ENCODE data around the gene PSMB7.

Gene PSMB7

DNA sequence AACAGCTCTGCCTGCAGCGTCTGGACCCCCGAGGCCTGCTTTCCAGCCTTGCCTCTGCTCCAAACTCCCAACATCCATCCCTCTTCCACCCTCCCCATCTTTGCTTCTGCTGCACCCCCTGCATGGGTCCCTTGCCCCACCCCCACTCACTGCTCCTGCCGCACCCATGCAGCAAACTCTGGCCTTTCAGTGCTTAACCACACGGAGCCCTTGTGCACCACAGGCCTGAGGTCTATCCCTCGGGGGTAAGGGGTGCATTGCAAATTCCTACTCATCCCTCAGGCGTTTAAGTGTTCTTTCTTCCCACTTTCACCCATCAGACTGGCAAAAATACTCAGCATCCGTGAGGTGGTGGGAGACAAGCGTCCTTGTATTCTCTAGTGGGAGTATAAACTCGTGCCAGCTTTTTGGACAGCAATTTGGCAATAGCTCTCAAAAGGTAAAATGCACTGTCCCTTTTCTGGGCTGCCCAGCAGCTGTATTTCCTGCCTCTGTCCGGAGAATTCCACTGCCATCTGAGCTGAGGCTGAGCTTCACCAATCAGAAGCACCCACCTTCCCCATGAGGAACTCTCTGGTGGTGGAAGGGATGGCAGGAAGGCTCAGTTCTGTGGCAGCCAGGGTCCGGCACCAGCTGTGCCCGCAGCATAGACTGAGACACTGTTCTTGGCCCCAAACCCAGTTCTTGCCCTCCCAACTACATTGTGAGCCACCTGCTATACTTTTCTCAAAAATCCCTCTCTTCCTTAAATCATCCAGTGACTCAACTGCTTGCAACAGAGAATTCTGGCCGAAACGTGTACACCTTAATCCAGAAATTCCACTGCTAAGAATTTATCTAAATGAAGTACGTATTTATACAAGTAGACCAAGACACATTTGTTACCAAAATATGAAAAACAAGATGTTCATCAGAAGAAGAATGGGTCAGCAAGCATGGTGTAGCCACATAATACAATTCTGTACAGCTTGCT, 15.0 kb downstream of the PSMB7 start:
- Mint-ChIP-seq H3K4me1 (peaks cover 38% of the 10 kb centered on the region), H3K36me3 (peaks cover 82% of the 10 kb centered on the region), H3K4me3 (no peak overlapping the region), H3K27ac (peak overlapping the region; percentile 85), H3K9me3 (no peaks in the 10 kb centered on the region)
- ATAC-seq (no peak), DNase-seq (ENCODE audit: low spot score in 2 of 2) (no peak)

GRCh38 chr9:124399323-124399967, 15.8 kb downstream of the PSMB7 start:
- Mint-ChIP-seq H3K9me3 (no peaks in the 10 kb centered on the region), H3K27ac (peak overlapping the region; percentile 85), H3K36me3 (peaks cover 81% of the 10 kb centered on the region), H3K4me1 (peaks cover 46% of the 10 kb centered on the region), H3K4me3 (no peak overlapping the region)
- no peak for ATAC-seq
- DNase-seq (ENCODE audit: low spot score in 2 of 2) = no peak

DNA sequence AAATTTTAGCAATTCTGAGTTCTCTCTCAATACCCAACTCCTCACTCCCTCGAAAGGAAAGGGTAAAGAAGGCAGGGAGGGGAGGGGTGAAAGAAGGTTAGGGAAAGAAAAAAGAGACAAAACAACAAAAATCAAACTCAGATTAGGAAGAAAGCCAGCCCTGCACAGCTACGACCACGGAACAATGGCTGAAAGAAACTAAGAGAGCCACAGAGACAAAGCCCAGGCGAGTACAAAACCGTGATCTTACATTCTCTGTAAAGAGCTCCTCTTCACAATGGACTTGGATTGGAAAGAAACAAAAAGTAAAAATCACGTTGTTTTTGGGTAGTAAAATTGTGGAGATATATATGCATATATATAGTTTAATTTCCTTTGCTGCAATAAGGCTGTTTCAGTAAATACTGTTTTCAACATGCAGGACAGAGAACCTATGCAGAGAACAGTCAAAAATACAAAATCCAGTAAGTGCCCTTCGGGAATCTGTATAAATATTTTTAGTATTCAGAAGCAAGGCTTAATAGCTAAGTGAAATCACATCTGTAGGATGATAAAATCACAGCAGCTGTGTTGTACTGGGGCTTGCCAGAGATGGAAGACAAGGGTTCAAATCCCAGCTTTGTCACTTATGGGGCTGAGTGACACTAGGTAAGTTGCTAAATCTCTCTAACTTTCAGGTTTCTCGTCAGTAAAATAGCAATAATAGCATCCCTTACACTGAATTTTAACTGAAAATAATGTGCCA, 16.9 kb downstream of the PSMB7 start:
- Mint-ChIP-seq H3K4me3 (no peak overlapping the region), H3K9me3 (no peaks in the 10 kb centered on the region), H3K36me3 (peaks cover 81% of the 10 kb centered on the region), H3K4me1 (peaks cover 53% of the 10 kb centered on the region), H3K27ac (no peak overlapping the region)
- no peak for DNase-seq (ENCODE audit: low spot score in 2 of 2)
- no peak for ATAC-seq

GRCh38 chr9:124395826-124396225, 19.4 kb downstream of the PSMB7 start:
- ATAC-seq (no peak), DNase-seq (ENCODE audit: low spot score in 2 of 2) (no peak)
- no peaks in the 10 kb centered on the region for H3K9me3 Mint-ChIP-seq
- peaks cover 69% of the 10 kb centered on the region for H3K36me3 Mint-ChIP-seq
- H3K4me1 Mint-ChIP-seq = peaks cover 66% of the 10 kb centered on the region
- H3K4me3 Mint-ChIP-seq = no peak overlapping the region
- no peak overlapping the region for H3K27ac Mint-ChIP-seq

DNA sequence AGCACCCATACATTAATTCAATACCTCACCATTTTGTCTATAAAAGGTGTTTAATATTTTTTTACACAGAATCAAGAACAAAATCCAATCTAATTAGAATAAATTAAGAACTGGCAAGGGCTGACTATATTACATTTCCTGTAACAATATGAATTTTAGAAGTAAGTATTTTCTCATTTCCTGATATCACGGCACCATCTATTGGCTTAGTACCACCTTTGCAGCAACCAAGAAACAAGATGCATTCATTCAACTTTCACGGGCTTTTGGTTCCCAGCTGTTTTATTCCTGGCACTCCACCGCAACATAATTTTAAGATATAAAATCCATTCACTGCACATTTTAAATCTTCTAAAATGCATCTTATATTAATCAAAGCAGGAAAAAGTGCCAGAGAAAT, 20.6 kb downstream of the PSMB7 start:
- ATAC-seq (peak; percentile 15), DNase-seq (ENCODE audit: low spot score in 2 of 2) (no peak)
- peaks cover 58% of the 10 kb centered on the region for H3K36me3 Mint-ChIP-seq
- no peaks in the 10 kb centered on the region for H3K9me3 Mint-ChIP-seq
- H3K27ac Mint-ChIP-seq = peak overlapping the region; percentile 54
- peaks cover 64% of the 10 kb centered on the region for H3K4me1 Mint-ChIP-seq
- no peak overlapping the region for H3K4me3 Mint-ChIP-seq

- H3K27ac Mint-ChIP-seq = peak overlapping the region; percentile 43
- H3K4me3 Mint-ChIP-seq = no peak overlapping the region
- ATAC-seq = peak; percentile 96
- DNase-seq (ENCODE audit: low spot score in 2 of 2) = no peak
- H3K36me3 Mint-ChIP-seq = peaks cover 53% of the 10 kb centered on the region
- no peaks in the 10 kb centered on the region for H3K9me3 Mint-ChIP-seq
- H3K4me1 Mint-ChIP-seq = peaks cover 64% of the 10 kb centered on the region
Observed at GRCh38 chr9:124394167-124394566, 21.1 kb downstream of the PSMB7 start.

- H3K36me3 Mint-ChIP-seq = peaks cover 46% of the 10 kb centered on the region
- H3K27ac Mint-ChIP-seq = no peak overlapping the region
- ATAC-seq (peak; percentile 68), DNase-seq (ENCODE audit: low spot score in 2 of 2) (no peak)
- no peaks in the 10 kb centered on the region for H3K9me3 Mint-ChIP-seq
- H3K4me3 Mint-ChIP-seq = no peak overlapping the region
- H3K4me1 Mint-ChIP-seq = peaks cover 65% of the 10 kb centered on the region
Observed at GRCh38 chr9:124392871-124393460, 22.3 kb downstream of the PSMB7 start.

GRCh38 chr9:124392254-124392870, 22.9 kb downstream of the PSMB7 start:
- ATAC-seq (no peak), DNase-seq (ENCODE audit: low spot score in 2 of 2) (no peak)
- H3K36me3 Mint-ChIP-seq = peaks cover 43% of the 10 kb centered on the region
- no peaks in the 10 kb centered on the region for H3K9me3 Mint-ChIP-seq
- no peak overlapping the region for H3K4me3 Mint-ChIP-seq
- peaks cover 62% of the 10 kb centered on the region for H3K4me1 Mint-ChIP-seq
- no peak overlapping the region for H3K27ac Mint-ChIP-seq

GRCh38 chr9:124390794-124391658, 24.2 kb downstream of the PSMB7 start:
- DNase-seq (ENCODE audit: low spot score in 2 of 2) = no peak
- Mint-ChIP-seq H3K4me1 (peaks cover 64% of the 10 kb centered on the region), H3K9me3 (no peaks in the 10 kb centered on the region), H3K4me3 (no peak overlapping the region), H3K27ac (no peak overlapping the region), H3K36me3 (peaks cover 44% of the 10 kb centered on the region)
- ATAC-seq = no peak

GRCh38 chr9:124389146-124389939, 25.9 kb downstream of the PSMB7 start:
- Mint-ChIP-seq H3K27ac (peak overlapping the region; percentile 78), H3K36me3 (peaks cover 49% of the 10 kb centered on the region), H3K4me1 (peaks cover 56% of the 10 kb centered on the region), H3K9me3 (no peaks in the 10 kb centered on the region), H3K4me3 (no peak overlapping the region)
- no peak for DNase-seq (ENCODE audit: low spot score in 2 of 2)
- no peak for ATAC-seq

DNA sequence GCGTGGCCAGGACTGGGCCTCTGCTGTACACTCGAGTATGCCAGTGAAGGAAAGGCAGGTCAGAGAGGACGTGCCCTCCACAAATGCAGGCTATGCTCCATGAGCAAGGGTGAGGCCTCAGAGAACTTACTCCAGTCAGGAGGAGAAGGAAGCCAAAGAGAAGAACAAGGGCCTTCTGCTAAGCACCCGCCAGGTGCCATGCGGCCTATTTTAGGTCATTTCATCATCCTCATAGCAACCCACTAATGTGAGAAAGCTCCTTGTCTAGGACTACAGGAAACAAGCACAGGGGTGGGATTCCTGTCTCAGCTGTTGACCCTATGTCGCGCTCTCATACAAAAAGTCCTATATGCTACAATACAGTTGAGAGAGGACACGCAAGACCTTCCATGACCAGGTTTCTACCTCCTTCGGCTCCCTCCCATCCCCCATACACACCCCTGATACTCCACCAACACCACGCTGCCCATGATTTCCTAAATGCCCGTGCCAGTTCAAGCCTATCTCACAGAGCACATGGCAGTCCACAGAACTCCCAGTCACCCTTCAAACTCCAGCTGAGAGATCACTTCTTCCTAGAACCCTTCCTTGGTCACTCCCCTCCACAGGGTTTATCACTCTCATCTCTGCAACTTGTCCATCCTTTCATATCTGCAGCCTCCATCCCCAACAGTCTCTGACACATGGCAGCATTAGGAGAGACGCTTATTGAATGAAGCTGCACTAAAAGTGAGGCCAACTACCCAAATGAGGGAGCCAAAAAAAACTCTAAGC, 26.8 kb downstream of the PSMB7 start:
- no peak for ATAC-seq
- no peaks in the 10 kb centered on the region for H3K9me3 Mint-ChIP-seq

GRCh38 chr9:124386201-124386600, 29.0 kb downstream of the PSMB7 start:
- ATAC-seq (no peak), DNase-seq (ENCODE audit: low spot score in 2 of 2) (no peak)
- H3K36me3 Mint-ChIP-seq = peaks cover 59% of the 10 kb centered on the region
- no peak overlapping the region for H3K27ac Mint-ChIP-seq
- peaks cover 35% of the 10 kb centered on the region for H3K4me1 Mint-ChIP-seq
- H3K9me3 Mint-ChIP-seq = no peaks in the 10 kb centered on the region
- H3K4me3 Mint-ChIP-seq = no peak overlapping the region

More for the DNA sequence above, 26.8 kb downstream of the PSMB7 start:
- H3K27ac Mint-ChIP-seq = no peak overlapping the region
- peaks cover 49% of the 10 kb centered on the region for H3K36me3 Mint-ChIP-seq
- H3K4me1 Mint-ChIP-seq = peaks cover 50% of the 10 kb centered on the region
- H3K4me3 Mint-ChIP-seq = no peak overlapping the region
- no peak for DNase-seq (ENCODE audit: low spot score in 2 of 2)

GRCh38 chr9:124385623-124386022, 29.6 kb downstream of the PSMB7 start:
- H3K27ac Mint-ChIP-seq = no peak overlapping the region
- no peak overlapping the region for H3K4me3 Mint-ChIP-seq
- DNase-seq (ENCODE audit: low spot score in 2 of 2) (no peak), ATAC-seq (no peak)
- H3K9me3 Mint-ChIP-seq = no peaks in the 10 kb centered on the region
- peaks cover 29% of the 10 kb centered on the region for H3K4me1 Mint-ChIP-seq
- H3K36me3 Mint-ChIP-seq = peaks cover 56% of the 10 kb centered on the region

Data from stimulated activated effector memory CD8-positive, alpha-beta T cell treated with anti-CD3 and anti-CD28 coated beads, Interleukin-12 subunit alpha, Interleukin-12 subunit beta, amount 100 ng/mL, for 72 hours (primary cell).